BE2C (cell line): ENCODE data around the gene TSEN34.
"Not testable (repeated sequence)": the region's sequence is repeated elsewhere in the genome, so short reads cannot be mapped to it uniquely, and the experiment has no call there.

Experiments
- DNase-seq: peaks from one replicate; pipeline ENCODE4 v3.0.0-alpha.2; 2020
- H3K27me3 ChIP-seq: fragments of 250-450 bp; sonication (Bioruptor Pico); 2 replicates; pipeline ENCODE4 v1.5.1; 2020; ENCODE audit warnings: mild to moderate bottlenecking
- H3K36me3 ChIP-seq: fragments of 250-450 bp; sonication (Bioruptor Pico); 2 replicates; pipeline ENCODE4 v1.5.1; 2020; ENCODE audit warnings: mild to moderate bottlenecking
- H3K4me1 ChIP-seq: fragments of 250-450 bp; sonication (Bioruptor Pico); 2 replicates; pipeline ENCODE4 v1.5.1; 2020
- H3K4me3 ChIP-seq: 2 replicates; pipeline ENCODE4 v1.5.1; 2011; ENCODE audit warnings: low read depth, low read length
- H3K9me3 ChIP-seq: fragments of 250-450 bp; sonication (Bioruptor Pico); 2 replicates; pipeline ENCODE4 v1.5.1; 2020
- TF ChIP-seq, protein P1 (sequence below): IDR thresholded peaks from 2 replicates; pipeline ENCODE4 v1.5.1; 2012; ENCODE audit warnings: mild to moderate bottlenecking, low read depth, low read length

The TSEN34 gene

GRCh38 chr19:54164369-54165068, 26.6 kb upstream of the TSEN34 start:
- DNase-seq: peak; percentile 42
- no peaks in the 10 kb centered on the region; the same call in 1 of the 2 replicates for H3K27me3 ChIP-seq
- TF ChIP-seq, protein P1, sequence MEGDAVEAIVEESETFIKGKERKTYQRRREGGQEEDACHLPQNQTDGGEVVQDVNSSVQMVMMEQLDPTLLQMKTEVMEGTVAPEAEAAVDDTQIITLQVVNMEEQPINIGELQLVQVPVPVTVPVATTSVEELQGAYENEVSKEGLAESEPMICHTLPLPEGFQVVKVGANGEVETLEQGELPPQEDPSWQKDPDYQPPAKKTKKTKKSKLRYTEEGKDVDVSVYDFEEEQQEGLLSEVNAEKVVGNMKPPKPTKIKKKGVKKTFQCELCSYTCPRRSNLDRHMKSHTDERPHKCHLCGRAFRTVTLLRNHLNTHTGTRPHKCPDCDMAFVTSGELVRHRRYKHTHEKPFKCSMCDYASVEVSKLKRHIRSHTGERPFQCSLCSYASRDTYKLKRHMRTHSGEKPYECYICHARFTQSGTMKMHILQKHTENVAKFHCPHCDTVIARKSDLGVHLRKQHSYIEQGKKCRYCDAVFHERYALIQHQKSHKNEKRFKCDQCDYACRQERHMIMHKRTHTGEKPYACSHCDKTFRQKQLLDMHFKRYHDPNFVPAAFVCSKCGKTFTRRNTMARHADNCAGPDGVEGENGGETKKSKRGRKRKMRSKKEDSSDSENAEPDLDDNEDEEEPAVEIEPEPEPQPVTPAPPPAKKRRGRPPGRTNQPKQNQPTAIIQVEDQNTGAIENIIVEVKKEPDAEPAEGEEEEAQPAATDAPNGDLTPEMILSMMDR: no peak
- H3K4me3 ChIP-seq: no peak overlapping the region
- no peaks in the 10 kb centered on the region for H3K4me1 ChIP-seq
- H3K36me3 ChIP-seq: no peaks in the 10 kb centered on the region
- no peaks in the 10 kb centered on the region for H3K9me3 ChIP-seq

- H3K4me1 ChIP-seq: no peaks in the 10 kb centered on the region
- no peak overlapping the region for H3K4me3 ChIP-seq
- TF ChIP-seq, protein P1: no peak
These were observed 25.9 kb upstream of the TSEN34 start for GRCh38 chr19:54165222-54165621.

DNA sequence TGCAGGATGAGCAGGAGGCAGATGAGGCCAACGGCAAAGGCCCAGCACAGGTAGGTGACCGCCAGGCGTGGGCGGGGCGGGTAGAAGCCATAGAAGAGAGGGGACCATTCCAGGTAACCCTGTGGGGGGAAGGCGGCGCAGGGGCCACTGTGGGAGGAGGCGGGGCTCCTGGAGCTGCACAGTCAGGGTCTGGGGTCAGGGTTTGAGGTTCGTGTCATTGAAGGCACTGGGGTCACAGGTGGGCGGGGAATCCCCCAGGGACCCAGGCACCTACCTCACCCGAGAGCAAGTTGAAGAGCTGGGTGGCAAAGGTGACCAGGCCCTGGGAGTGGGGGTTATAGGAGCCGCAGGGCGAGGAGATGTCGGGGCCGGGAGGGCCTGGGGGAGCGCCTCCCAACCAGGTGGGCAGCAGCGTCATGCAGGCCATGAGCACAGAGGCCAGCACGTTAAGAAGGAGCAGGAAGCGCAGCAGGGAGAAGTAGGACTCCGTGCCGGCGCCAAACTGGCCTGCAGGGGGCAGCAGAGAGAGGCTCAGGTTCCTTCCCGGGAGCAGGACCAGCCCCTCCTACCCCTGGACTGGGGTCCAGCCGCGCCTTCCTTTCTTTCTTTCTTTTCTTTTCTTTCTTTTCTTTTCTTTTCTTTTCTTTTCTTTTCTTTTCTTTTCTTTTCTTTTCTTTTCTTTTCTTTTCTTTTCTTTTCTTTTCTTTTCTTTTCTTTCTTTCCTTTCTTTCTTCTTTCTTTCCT, 22.8 kb upstream of the TSEN34 start:
- no peaks in the 10 kb centered on the region for H3K4me1 ChIP-seq
- H3K36me3 ChIP-seq: no peaks in the 10 kb centered on the region
- DNase-seq: peak; percentile 94
- H3K27me3 ChIP-seq: peaks cover 6% of the 10 kb centered on the region; the same call in 1 of the 2 replicates
- no peaks in the 10 kb centered on the region for H3K9me3 ChIP-seq
- no peak overlapping the region for H3K4me3 ChIP-seq
- TF ChIP-seq, protein P1: peak; percentile 89

More at GRCh38 chr19:54165222-54165621, 25.9 kb upstream of the TSEN34 start:
- Histone ChIP-seq H3K9me3 (no peaks in the 10 kb centered on the region), H3K27me3 (no peaks in the 10 kb centered on the region; the same call in 1 of the 2 replicates), H3K36me3 (no peaks in the 10 kb centered on the region)
- DNase-seq: no peak

GRCh38 chr19:54169149-54169740, 21.9 kb upstream of the TSEN34 start:
- H3K36me3 ChIP-seq: no peaks in the 10 kb centered on the region
- H3K27me3 ChIP-seq: peaks cover 9% of the 10 kb centered on the region; the same call in 1 of the 2 replicates
- H3K4me1 ChIP-seq: no peaks in the 10 kb centered on the region
- no peak overlapping the region for H3K4me3 ChIP-seq
- H3K9me3 ChIP-seq: no peaks in the 10 kb centered on the region
- TF ChIP-seq, protein P1: no peak
- no peak for DNase-seq

GRCh38 chr19:54171736-54172431, 19.2 kb upstream of the TSEN34 start:
- not testable (repeated sequence) for H3K4me3 ChIP-seq, DNase-seq, H3K27me3 ChIP-seq, H3K9me3 ChIP-seq, H3K36me3 ChIP-seq, H3K4me1 ChIP-seq
